GM19324 (cell line): Measurements from ENCODE around the gene BEND3.
"Not testable (repeated sequence)": the region's sequence is repeated elsewhere in the genome, so short reads cannot be mapped to it uniquely, and the experiment has no call there.

Experiments used
- ATAC-seq: cut with Tn5 transposase; IDR thresholded peaks from one replicate; pipeline ENCODE4 v1.9.1; 2021; ENCODE audit warnings: mild to moderate bottlenecking, moderate library complexity; ENCODE audit not compliant: unreplicated experiment, low FRiP score

The BEND3 gene

DNA sequence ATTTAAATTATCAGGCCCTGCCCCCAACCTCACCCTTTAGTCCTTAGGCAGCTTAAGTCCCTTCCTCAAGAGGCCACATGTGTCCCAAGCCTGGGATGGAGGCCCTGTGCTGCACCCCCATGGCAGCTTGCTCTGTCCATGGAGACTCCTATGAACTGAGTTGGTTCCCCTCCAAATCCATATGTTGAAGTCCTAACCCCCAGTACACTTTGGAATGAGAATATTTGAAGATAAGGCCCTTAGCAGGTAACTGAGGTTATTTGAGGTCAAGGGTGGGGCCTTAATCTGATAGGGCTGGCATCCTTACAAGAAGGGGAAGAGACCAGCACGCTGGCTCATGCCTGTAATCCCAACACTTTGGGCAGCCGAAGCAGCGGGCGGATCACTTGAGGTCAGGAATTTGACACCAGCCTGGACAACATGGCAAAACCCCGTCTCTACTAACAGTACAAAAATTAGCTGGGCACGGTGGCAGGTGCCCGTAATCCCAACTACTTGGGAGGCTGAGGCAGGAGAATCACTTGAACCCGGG is 6.7 kb upstream of the BEND3 start:
- ATAC-seq = no peak

DNA sequence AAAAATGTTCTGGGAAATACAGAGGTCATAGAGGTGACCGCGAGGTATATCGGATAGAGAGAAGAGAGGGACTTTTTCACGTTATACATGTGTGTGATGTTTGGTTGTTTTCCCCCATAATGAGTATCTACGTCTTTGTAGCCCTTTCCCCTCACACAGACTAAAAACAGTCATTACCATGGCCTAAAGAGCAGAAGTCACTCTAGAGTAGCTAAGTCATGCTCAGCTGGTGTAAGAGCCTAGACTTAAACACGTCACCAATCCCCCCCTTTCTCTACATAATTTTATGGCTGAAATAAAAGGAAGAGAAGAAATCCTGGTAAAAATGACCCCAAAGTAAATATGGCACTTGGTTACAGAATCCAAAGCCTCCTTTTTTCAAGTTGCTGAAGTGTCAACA is 6.0 kb upstream of the BEND3 start:
- no peak for ATAC-seq

DNA sequence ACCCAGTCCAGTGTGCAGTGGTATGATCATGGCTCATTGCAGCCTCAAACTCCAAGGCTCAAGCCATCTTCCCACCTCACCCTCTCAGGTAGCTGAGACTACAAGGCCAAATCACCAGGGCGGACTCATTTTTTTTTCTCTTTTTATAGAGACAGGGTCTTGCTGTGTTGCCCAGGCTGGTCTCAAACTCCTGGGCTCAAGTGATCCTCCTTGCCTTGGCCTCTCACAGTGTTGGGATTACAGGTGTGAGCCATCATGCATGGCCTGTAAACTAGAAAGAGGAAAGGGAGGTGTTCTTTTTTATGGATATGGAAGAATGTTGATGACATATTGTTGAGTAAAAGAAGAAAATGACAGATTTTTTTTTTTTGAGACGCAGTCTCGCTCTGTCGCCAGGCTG is 5.1 kb upstream of the BEND3 start:
- no peak for ATAC-seq

DNA sequence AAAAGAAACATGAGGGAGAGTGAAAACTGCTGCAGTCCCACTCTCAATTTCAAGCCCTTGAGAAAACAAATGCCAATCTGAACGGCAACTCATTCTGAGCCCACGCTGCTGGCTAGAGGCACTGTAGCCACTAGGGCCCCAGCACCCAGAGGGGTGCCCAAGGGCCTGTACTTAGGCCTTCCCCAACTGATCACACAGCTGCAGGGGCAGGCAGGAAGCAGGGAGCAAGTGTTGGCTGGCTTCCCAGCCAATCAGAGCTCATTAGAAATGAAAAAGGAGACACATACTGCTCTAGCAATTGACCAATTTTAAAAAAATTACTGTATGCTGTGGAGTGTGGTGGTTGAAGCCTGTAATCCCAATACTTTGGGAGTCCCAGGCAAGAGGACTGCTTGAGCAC is 3.7 kb upstream of the BEND3 start:
- no peak for ATAC-seq

DNA sequence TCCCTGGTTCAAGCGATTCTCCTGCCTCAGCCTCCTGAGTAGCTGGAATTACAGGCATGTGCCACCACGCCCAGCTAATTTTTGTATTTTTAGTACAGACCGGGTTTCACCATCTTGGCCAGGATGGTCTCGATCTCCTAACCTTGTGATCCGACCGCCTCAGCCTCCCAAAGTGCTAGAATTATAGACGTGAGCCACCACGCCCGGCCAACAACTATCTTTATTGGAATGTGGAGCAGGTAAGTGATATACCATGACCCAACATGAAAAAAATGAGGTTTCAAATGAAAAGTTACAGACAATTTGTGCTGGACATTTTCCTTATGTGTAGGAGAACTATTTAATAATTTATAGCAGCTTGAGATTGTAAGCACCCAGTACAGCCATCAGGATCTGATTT is 3.2 kb upstream of the BEND3 start:
- ATAC-seq = not testable (repeated sequence)

DNA sequence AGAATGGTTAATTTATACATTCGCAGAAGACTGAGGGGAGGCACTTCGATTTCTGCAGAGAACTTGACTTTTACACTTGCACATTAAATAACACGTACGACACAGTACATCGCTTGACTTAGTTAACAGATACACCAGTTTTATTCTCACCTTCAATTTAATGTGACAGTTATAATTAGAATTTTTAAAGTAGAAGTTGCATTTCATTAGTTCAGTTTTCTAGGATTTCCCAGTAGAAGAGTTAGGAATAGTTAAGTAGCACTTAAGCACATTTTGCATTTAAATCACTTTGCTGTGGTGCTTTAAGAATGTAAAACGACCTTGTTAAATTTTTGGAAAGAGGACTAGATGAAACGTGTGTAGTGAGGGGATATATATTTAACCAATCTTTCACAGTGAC is 1.6 kb upstream of the BEND3 start:
- no peak for ATAC-seq

DNA sequence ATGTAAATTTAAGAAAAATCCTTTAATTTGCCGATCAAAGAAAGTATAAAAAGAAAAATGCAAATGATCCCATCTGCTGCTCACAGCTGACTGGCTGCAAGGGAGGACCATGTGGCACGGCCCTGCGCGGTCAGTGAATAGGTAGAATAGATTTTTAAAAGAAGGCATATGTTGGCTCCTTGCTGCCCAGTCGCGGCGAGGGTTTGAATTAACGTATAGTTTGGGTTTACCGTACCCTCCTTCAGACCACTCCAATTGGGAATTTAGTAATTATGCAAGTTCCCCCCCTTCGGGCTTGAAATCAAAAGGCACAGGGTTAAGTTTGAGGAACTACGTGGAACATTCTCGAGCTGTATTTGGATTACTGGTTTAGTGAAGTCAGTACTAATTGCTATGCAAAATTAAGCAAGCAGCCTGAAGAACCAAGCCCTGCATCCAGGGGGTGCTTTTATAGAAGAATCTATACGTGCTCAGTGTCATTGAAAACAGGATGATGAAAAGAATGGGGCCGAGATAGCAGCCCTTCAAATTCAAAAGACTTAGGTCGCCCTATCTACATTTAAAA is 1.1 kb upstream of the BEND3 start:
- no peak for ATAC-seq

DNA sequence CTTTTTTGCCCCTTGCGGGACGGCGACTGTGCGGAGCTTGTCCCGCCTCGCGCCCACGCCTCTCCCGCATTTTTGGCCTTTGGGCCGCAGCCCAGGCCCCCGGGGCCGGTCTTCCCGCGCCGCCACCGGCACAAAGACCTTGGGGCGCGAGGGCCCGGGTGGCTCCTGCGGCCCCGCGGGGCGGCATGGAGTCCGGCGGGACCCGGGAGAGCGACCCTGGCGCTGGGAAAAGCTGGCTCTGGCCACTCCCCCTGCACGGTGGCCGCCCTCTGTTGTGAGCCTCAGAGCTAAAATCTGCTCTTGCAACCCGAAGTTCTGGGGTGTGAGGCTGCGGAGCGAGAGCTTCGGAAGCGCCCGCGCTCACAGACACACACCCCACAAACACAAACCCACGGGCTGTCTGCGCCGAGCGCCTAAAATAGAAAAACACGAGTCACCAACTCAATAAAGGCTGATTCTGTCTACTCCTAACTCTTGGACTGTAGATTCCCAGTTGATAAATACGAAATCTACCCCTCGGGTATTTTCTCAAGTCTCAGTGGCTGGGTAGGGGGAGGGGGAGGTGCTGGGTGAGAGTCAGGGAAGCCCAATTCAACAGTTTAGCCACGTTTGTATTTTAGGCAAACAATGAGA is 496 bp upstream of the BEND3 start:
- no peak for ATAC-seq

DNA sequence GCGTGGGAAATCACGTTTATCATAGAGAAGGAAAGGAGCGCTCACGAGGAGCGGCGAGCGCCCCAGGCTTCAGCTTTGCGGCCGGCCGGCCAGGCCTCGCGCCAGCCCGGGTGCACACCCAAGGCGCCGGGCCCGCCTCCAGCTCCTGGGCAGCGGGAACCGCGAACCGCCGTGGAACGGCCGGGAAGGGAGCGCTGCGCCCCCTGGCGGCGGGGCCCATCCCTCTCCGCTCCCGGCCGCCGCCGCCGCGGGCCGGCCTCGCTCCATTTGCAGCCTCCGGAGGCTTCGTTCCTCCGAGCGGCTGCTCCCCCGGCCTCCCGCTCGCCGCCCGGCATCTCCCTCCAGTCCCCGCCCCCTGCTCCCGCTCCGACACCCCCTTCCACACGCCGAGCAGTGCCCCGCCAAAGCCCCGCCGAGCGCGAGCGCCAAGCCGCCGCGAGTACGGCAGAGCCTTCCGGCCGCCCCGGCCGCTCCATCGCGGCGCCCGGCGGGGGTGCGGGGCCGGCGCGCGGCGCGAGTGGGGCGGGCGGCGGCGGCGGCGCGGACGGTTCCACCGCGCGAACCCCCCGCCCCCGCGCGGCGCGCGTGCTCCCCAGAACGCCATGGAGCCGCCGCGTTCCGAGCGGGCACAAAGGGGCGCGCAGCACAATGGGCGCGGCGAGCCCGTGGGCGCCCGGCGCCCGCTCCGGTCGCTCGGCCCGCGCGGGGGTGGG is 946 bp downstream of the BEND3 start:
- ATAC-seq = peak; percentile 74

DNA sequence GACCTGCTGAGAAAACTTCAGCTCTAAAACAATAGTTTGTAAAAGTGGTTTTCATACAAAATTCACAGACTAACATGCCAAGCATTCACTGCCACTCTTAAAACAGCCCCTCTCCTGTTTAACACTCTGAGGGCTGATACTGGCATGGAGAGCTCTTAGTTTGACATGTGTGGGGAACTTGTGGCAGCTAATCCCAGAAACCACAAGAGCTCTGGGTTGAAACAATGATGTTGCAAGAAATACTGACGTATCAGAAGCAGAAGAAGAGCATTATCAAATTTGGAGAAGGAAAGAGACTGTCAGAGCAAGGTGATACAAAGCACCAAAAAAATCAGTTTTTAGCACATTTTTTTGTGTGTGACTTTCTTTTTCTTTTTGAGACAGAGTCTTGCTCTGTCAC is 5.1 kb downstream of the BEND3 start:
- no peak for ATAC-seq

DNA sequence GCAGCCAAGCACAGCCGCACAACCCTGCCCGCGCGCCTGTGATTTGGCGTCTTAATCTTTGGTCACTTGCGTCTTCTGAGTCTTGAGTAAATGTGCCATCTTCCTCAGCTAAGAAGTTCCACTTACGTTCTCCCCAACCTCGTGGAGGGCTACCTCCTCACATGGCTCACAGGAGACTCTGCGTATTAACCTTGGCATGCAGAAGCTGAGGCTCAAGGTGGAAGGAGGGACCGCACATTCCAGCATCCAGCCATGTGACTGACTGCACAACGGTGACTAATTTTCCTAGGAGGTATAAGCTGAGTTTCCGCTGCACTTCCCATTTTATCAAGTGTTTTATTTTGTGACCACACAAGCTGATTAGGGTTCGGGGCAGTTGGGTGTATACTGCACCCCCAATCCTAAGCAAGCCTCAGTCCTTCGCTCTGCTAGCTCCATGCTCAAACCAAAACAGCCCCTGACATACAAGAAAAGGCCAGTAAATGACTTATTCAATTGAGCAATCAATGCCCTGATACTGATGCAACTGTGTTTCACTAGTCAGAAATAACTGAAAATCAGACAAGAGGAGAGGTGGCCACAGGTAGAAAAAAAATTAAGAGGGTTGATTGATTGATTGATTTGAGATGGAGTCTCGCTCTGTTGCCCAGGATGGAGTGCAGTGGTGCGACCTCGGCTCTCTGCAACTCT is 7.0 kb downstream of the BEND3 start:
- no peak for ATAC-seq

DNA sequence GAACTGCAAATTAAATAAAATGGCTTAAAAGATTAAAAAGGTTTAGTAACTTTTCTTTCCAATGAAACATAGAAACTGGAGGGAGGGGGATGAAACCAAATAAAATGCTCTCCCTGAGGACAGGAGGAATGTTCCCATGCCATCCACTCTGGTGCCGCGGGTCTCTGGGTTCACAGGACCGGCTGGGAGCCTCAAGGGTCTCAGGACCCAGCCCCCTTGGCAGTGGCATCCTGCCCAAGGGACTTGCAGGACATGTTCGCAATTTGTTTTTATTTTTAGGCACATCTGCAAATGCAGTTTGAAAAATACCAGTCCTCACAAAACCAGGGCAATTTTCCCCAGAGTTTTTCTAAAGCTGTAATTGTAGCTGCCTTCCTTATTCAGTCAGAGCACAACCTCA is 7.5 kb downstream of the BEND3 start:
- ATAC-seq = no peak

DNA sequence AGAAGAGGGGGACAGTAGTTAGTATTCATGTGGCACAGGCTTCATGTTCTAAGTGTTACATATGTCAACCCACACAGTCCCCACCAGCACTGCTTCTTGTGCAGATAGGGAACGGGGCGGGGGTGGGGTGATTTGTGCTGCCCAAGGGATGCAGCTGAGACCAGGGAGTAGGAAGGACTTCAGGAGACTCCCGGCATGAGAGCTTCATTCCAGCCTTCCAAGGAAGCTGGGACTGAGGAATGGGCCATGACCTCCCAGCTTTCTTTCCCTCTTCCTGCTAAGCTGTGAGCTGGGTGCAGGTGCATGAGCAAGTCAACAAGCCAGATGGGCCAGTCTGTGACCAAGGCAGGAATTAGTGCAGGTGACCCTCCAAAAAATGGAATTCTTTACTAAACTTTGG is 9.2 kb downstream of the BEND3 start:
- ATAC-seq = no peak

DNA sequence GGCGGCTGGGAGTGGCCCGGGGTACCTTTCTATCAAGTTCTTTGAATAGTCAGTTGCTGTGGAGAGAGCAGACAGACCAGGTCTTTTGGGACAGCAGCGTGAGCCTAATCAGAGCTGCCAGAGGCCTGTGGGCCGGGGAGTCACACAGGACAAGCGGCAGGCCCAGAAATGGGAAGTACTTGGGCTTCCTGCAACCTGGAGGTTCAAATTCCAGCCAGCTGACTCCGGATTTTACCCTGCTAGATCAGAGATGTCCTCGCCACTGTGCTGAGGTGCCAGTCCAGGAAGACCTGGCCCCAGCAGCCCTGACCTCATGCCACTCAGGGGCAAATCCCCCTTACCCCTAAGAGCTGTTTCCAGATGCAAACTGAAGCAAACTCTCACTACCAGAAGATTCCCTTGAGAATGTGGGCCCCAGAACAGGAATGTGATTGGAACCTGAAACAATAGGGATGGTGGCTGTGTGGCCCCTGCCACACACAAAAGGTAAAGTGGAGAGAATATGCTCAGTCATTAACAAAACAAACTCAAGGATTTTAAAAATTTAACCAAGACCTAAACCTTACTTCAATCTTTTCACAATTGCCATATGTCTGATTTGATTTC is 9.7 kb downstream of the BEND3 start:
- no peak for ATAC-seq

DNA sequence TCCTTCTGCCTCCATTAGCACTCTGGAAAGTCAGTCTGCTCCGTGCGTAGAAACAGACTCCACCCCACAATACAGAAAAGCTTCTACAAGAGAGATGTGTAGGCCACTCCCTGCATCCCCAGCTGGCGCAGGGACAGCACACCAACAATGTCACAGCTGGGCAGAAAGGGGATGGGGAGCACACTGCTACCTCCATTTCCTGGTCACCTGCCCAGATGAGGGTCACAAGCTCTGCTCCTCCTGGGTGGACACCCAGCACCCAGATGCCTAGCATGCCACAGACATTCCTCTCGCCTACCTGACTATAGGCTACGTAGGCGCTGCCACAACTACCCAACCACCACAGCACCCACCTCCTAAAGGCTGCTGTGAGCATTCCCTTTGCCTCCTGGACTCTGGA is 12.2 kb downstream of the BEND3 start:
- ATAC-seq = no peak

DNA sequence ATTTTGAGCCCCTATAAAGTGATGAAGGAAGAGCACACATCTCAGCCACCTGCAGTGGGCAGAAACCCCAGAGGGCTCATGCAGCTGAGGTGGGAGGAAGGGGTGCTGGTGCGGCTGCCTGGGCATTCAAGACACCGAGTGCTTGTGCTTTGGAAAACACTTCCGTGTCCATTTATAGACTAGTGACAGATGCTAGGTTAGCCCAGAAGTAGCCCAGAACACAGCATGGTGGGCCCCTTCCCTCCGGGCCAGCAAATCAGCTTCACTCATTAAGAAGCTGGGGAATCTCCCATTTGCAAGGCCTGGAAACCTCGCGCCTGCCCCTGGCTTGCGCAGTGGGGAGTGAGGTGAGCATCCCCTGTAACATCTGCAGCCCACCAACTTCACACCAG is 12.9 kb downstream of the BEND3 start:
- no peak for ATAC-seq

DNA sequence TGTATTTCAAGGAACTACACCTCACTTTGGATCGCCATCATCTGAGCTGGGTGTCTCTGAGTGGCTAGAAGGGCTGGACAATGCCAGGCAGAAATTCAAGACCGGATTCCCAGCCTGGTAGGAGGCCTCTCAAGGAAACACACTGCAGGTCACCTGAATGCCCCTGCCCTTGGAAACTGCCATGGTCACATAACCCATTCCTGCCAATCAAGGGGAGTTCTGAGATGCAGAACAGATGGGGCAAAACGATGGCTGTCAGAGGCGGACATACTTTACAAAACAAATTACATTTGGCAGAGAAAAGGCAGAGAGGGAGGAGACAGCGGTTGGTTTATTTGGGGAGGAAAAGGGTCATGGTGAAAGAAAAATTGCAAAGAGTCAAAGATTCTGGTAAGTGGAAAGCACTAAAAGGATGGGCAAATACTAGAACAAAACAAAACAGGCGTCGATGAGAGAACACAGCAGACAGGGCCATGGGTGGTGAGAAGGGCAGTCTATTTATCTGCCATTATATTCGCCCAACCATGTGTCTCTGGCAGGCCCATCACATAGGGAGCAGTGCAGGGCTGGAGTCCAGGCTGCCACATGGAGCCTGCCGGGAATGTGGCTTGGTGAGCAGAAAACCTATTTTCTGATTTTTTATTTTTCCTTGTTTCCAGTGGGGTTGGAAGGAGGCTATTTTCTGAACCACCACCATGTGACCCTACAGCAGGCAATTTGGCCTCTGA is 13.5 kb downstream of the BEND3 start:
- no peak for ATAC-seq

DNA sequence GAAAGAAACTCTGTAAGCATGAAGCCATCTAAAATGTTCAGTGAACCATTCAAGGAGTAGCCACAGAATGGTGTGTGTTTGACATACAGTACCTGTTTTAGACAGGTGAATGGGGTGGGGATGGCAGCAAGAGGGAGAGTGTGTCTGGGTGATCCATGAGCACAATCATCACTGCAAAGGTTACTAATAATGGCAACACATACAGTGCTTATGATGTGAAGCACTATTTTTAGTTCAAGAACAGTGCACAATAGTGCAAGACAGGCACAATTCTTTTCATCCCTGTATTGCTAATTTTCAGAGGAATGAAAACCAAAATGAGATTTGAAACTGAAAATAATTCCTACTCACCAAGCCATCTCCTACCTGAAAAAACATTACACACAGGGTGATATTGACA is 14.1 kb downstream of the BEND3 start:
- no peak for ATAC-seq

DNA sequence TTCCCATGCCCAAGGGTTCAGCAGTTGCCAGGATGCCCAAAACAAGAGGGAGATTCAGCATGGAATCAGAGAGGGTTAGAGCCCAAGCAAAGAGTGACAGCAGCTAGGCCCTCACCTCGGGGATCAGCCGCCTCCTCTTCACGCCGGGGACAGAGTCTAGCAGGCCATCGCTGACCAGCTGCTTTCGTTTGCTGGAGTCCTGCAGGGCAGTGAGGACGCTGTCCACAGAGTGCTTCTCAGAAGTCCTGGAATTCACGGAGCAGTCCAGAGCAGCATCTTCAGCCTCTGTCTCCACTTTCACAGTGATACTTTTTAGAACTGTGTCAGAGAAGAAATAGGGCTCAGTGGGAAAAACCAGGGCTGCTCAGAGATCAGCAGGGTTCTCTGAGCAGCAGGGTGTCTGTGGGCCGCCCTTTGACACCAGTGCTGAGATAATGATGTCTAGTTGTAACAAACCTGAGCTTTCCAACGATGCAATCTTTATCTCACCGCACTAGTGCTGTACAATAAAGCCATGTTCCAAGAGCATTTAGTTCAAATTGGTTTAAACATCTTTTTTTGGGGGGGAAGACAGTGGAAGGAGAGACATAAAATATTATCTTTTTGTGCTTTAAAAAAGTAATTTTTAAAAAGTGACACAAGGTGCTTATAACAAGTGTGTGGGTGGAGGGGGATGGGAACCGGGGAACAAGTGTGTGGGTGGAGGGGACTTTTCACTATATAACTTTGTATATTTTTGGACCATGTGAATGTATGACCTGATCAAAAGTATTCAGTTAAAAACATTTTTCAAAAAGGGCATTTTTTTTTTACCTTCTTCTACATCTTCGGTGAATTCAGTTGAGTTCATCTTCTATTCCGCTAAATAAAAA is 16.6 kb downstream of the BEND3 start:
- ATAC-seq = no peak
